SU-DHL-6 (cell line): ENCODE results near the gene UEVLD.

Source experiments
- EZH2phosphoT487 ChIP-seq: fragments of 200-600 bp; sonication (generic), shearing (Covaris generic); conservative IDR thresholded peaks from 2 replicates; pipeline ENCODE4 v1.6.1; 2018; ENCODE audit warnings: mild to moderate bottlenecking, antibody characterized with exemption, low read length, moderate library complexity, mixed read lengths
- TF ChIP-seq, protein P1 (sequence below): fragments of 200-600 bp; sonication (generic); IDR thresholded peaks from one replicate; pipeline ENCODE4 v1.5.1; 2017; ENCODE audit warnings: antibody characterized with exemption, mild to moderate bottlenecking, low read length, moderate library complexity; ENCODE audit not compliant: insufficient read depth, poor library complexity, severe bottlenecking

- TF ChIP-seq, protein P1, sequence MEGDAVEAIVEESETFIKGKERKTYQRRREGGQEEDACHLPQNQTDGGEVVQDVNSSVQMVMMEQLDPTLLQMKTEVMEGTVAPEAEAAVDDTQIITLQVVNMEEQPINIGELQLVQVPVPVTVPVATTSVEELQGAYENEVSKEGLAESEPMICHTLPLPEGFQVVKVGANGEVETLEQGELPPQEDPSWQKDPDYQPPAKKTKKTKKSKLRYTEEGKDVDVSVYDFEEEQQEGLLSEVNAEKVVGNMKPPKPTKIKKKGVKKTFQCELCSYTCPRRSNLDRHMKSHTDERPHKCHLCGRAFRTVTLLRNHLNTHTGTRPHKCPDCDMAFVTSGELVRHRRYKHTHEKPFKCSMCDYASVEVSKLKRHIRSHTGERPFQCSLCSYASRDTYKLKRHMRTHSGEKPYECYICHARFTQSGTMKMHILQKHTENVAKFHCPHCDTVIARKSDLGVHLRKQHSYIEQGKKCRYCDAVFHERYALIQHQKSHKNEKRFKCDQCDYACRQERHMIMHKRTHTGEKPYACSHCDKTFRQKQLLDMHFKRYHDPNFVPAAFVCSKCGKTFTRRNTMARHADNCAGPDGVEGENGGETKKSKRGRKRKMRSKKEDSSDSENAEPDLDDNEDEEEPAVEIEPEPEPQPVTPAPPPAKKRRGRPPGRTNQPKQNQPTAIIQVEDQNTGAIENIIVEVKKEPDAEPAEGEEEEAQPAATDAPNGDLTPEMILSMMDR: no peak
- no peak for TF ChIP-seq EZH2phosphoT487
These were observed 97.6 kb downstream of the UEVLD start for GRCh38 chr11:18490736-18491485.
